Uterus (tissue), 4 donors: ENCODE results near the gene NASP. TPM values are rescaled to one million over a fixed set of nuclear protein-coding genes. Genes with fewer than 3 reads are reported as not detected.
A peak's percentile ranks its signal among the peaks of the same experiment; 100 is the strongest.

ENCODE experiments used
- DNase-seq, 2 donors: peaks; one replicate each; pipeline ENCODE4 v3.0.0-alpha.2; 2019 to 2020
- H3K27ac ChIP-seq, 2 donors: fragments of 200-600 bp; sonication (generic); 1 replicate in 1 of 2; 2 replicates in 1 of 2; pipeline ENCODE4 v1.5.1; 2016 to 2018
- H3K27me3 ChIP-seq, 2 donors: fragments of 200-600 bp; sonication (generic); one replicate each; pipeline ENCODE4 v1.5.1; 2018 to 2019; ENCODE audit warnings: control low read depth in 1 of 2
- H3K36me3 ChIP-seq, 2 donors: fragments of 200-600 bp; sonication (generic); one replicate each; pipeline ENCODE4 v1.5.1; 2019; ENCODE audit warnings: control low read depth in 1 of 2
- H3K4me1 ChIP-seq, 2 donors: fragments of 200-600 bp; sonication (generic); one replicate each; pipeline ENCODE4 v1.5.1; 2018 to 2019; ENCODE audit warnings: control low read depth in 1 of 2
- H3K4me3 ChIP-seq, 2 donors: fragments of 200-600 bp; sonication (generic); 1 replicate in 1 of 2; 2 replicates in 1 of 2; pipeline ENCODE4 v1.5.1; 2018 to 2019; ENCODE audit warnings: mild to moderate bottlenecking in 1 of 2
- H3K9me3 ChIP-seq, 2 donors: fragments of 200-600 bp; sonication (generic); one replicate each; pipeline ENCODE4 v1.5.1; 2019; ENCODE audit warnings: control low read depth in 1 of 2
- POLR2A ChIP-seq, 2 donors: fragments of 450-650 bp; IDR thresholded peaks; one replicate each; pipeline ENCODE4 v1.6.1; 2016; ENCODE audit warnings: antibody characterized with exemption in 2 of 2, mild to moderate bottlenecking in 1 of 2, moderate library complexity in 1 of 2
- intact Hi-C: fragments of 100-400 bp; cut with DNase I; formaldehyde crosslinking; loops from one replicate; pipeline ENCODE4 v1.15.1; 2023; ENCODE audit warnings: low total_unique reads
- total RNA-seq, 4 donors: library from RNA; depleted of rRNA in 3 of 4; stranded (reverse); fragments of >200 nt in 3 of 4; gene quantifications; one replicate each; pipeline versions ENCODE4 v1.1.0 to v1.2.4, GENCODE V29; 2014 to 2023
- TF ChIP-seq, protein P1 (sequence below), 4 experiments: fragments of 200-600 bp in 2 of 4; fragments of 450-650 bp in 2 of 4; sonication (generic) in 2 of 4; IDR thresholded peaks; one replicate each; pipeline ENCODE4 v1.5.1; 2016 to 2019; ENCODE audit warnings: antibody characterized with exemption in 4 of 4, mild to moderate bottlenecking in 2 of 4, moderate library complexity in 1 of 4
- donor health status: DM: yes; HTN: yes; CAD: no.

NASP gene
- total RNA-seq, 4 donors from 2014 or later: 40.2 to 125 (median 81.0) TPM

GRCh38 chr1:45557422-45557944 lies 26.4 kb upstream of the NASP start:
- TF ChIP-seq, protein P1, sequence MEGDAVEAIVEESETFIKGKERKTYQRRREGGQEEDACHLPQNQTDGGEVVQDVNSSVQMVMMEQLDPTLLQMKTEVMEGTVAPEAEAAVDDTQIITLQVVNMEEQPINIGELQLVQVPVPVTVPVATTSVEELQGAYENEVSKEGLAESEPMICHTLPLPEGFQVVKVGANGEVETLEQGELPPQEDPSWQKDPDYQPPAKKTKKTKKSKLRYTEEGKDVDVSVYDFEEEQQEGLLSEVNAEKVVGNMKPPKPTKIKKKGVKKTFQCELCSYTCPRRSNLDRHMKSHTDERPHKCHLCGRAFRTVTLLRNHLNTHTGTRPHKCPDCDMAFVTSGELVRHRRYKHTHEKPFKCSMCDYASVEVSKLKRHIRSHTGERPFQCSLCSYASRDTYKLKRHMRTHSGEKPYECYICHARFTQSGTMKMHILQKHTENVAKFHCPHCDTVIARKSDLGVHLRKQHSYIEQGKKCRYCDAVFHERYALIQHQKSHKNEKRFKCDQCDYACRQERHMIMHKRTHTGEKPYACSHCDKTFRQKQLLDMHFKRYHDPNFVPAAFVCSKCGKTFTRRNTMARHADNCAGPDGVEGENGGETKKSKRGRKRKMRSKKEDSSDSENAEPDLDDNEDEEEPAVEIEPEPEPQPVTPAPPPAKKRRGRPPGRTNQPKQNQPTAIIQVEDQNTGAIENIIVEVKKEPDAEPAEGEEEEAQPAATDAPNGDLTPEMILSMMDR (IDR thresholded peaks at IDR 0.05): no peak
- TF ChIP-seq POLR2A (IDR thresholded peaks at IDR 0.05): no peak
- Histone ChIP-seq H3K9me3 (no peaks in the 10 kb centered on the region), H3K36me3 (no peaks in the 10 kb centered on the region), H3K4me3 (no peak overlapping the region), H3K4me1 (no peaks in the 10 kb centered on the region), H3K27ac (no peak overlapping the region), H3K27me3 (no peaks in the 10 kb centered on the region)
- DNase-seq: no peak
- intact Hi-C loops: loop anchor here (10.0 kb wide), 1 partner anchor 617 kb away; the partner anchor contains the start of genes P3R3URF and TSPAN1

- TF ChIP-seq, protein P1 (IDR thresholded peaks at IDR 0.05): no peak
- TF ChIP-seq POLR2A (IDR thresholded peaks at IDR 0.05): no peak
- intact Hi-C loops: loop anchor here (10.0 kb wide), 2 partner anchors 49 to 209 kb away; no protein-coding TSS in a partner anchor
- no peak for DNase-seq
- Histone ChIP-seq H3K27me3 (no peaks in the 10 kb centered on the region), H3K4me3 (no peak overlapping the region), H3K27ac (no peak overlapping the region), H3K4me1 (no peaks in the 10 kb centered on the region), H3K36me3 (no peaks in the 10 kb centered on the region), H3K9me3 (no peaks in the 10 kb centered on the region)
Measured at GRCh38 chr1:45563843-45564242, 20.0 kb upstream of the NASP start.

DNA sequence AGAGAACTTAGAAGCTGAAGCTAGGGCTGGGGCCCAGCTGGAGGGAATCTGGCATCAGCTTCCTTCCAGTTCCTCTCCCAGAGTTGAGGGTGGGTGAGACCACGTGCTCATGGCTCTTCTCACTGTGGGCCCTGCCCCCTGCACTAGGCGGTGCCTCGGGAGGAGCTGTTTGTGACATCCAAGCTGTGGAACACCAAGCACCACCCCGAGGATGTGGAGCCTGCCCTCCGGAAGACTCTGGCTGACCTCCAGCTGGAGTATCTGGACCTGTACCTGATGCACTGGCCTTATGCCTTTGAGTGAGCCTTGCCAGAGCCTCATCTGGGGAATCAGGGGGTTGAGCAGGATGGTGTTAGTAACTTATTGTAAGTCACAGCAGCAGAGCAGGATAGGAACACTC lies 17.1 kb upstream of the NASP start:
- H3K9me3 ChIP-seq: no peaks in the 10 kb centered on the region
- no peaks in the 10 kb centered on the region for H3K27me3 ChIP-seq
- H3K4me3 ChIP-seq: no peak overlapping the region
- peak; percentile 54 to 76 for DNase-seq
- intact Hi-C loops: loop anchor here (10.0 kb wide), 2 partner anchors 52 to 212 kb away; no protein-coding TSS in a partner anchor
- no peaks in the 10 kb centered on the region for H3K4me1 ChIP-seq
- H3K27ac ChIP-seq: peak overlapping the region in 1 of 2 donors; percentile 41
- TF ChIP-seq, protein P1 (IDR thresholded peaks at IDR 0.05): no peak
- TF ChIP-seq POLR2A (IDR thresholded peaks at IDR 0.05): no peak
- no peaks in the 10 kb centered on the region for H3K36me3 ChIP-seq

GRCh38 chr1:45567911-45568310 lies 15.9 kb upstream of the NASP start:
- no peak overlapping the region for H3K27ac ChIP-seq
- no peaks in the 10 kb centered on the region for H3K36me3 ChIP-seq
- intact Hi-C loops: loop anchor here (10.0 kb wide), 2 partner anchors 53 to 213 kb away; no protein-coding TSS in a partner anchor
- no peak for TF ChIP-seq POLR2A (IDR thresholded peaks at IDR 0.05)
- TF ChIP-seq, protein P1 (IDR thresholded peaks at IDR 0.05): no peak
- DNase-seq: no peak
- no peaks in the 10 kb centered on the region for H3K4me1 ChIP-seq
- H3K27me3 ChIP-seq: no peaks in the 10 kb centered on the region
- no peaks in the 10 kb centered on the region for H3K9me3 ChIP-seq
- no peak overlapping the region for H3K4me3 ChIP-seq

GRCh38 chr1:45568421-45568820 lies 15.4 kb upstream of the NASP start:
- no peaks in the 10 kb centered on the region for H3K27me3 ChIP-seq
- TF ChIP-seq, protein P1 (IDR thresholded peaks at IDR 0.05): no peak
- no peak for TF ChIP-seq POLR2A (IDR thresholded peaks at IDR 0.05)
- H3K4me3 ChIP-seq: no peak overlapping the region
- H3K4me1 ChIP-seq: no peaks in the 10 kb centered on the region
- no peaks in the 10 kb centered on the region for H3K36me3 ChIP-seq
- H3K9me3 ChIP-seq: no peaks in the 10 kb centered on the region
- no peak for DNase-seq
- no peak overlapping the region for H3K27ac ChIP-seq
- intact Hi-C loops: loop anchor here (10.0 kb wide), 2 partner anchors 54 to 214 kb away; no protein-coding TSS in a partner anchor
